ENCODE data around the gene BRAT1. TPM values are rescaled to one million over a fixed set of nuclear protein-coding genes. Genes with fewer than 3 reads are reported as not detected.

Gene BRAT1
- total RNA-seq, 1 donor from 2014 or later, result 24.5 TPM

DNA sequence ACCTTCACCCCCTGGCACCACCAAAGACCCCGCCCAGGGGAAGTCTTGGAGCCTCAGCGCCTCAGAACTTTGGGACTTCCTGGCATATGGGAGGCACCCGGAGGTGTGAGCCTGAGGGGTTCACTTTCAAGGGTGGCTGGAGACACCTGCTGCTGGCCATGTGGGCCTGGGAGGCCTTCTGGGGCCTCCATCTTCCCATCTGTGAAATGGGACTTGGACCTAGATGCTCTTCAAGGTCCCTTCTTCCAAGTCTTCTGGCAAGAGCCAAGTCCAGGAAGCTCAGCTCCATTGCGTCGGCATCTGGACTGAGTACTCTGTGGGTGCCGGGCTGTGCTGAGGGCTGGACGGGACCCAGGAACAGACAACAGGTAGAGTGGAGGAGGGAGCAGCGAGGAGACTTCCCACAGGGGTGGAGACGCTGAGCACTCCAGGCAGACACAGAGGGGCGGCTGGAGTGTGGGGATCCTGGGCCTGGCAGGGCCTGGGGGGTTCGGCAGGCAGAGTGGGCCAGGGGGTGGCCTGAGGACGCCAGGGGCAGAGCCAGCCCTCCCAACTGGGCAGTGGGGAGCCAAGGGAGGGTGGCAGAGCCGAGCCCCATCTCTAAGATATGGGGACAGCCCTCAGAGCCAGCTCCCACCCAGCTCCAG lies 45.1 kb downstream of the BRAT1 start:
- DNase-seq (ENCODE audit: low read depth), result no peak

DNA sequence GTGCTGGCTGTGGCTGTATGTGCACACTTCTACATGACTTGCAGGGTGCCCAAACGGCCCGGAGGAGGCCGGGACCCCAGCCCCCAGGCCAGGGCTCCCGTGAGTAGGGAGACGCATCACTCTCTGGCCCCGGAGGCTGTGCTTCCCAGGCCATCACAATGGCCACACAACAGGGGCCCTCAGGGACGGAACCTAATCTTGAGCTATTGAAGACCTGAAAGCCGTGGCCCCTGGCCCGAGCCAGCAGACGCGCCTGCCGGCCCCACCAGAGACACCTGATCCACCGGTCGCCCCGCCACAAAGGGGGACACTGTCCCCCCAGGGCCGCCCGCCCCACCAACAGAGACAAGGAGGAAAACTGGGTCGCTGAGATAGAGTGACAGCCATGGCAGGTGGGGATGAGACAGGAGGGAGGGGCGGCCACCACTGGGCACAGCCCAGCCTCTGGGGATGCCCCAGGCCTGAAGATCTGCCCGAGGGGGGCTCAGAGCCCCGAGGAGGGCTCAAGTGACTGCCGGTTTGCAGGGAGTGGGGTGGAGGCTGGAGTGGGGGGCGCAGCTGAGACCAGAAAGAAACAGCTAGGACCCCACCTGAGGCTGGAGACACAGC lies 45.9 kb downstream of the BRAT1 start:
- DNase-seq (ENCODE audit: low read depth), result no peak

DNA sequence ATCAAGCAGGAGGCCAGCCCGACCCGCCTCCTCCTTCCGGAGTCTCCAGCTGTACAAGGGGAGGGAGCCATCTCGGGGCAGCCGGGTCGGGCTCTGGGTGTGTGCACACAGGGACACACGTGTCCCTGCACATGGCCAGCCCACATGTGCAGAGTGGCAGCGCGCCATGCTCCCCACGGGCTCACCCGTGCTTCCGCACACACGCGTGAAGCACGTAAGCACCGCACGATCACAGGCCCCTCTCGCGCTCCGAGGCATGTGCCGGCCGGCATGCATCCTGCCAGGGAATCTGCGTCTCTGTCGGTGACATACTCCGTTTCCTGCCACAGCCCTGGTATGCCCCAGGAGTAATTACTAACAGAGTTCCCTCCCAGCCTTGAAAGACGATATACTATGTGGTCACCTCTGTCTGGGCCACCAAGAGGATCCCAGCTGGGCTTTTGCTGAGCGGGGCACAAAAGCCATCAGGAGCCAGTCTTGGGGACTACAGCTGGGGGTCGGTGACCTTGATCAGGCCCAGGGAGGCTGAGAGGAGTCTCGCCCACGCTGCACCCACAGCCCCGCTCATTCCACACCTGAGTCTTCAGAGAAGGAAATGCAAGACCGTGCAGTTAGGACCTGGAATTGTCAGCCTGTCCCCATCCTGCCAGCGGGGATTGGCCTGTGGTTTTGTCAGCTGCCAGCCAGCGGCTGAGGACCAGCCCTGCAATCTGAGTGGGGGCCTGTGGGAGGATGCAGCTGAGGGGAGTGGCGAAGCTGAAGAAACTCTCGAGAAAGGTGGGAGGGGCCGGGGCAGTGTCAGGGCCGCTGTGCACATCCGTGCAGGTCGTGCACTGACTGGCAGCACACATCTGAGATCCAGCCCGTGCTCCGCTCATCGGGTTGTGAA lies 46.8 kb downstream of the BRAT1 start:
- no peak for DNase-seq (ENCODE audit: low read depth)

DNA sequence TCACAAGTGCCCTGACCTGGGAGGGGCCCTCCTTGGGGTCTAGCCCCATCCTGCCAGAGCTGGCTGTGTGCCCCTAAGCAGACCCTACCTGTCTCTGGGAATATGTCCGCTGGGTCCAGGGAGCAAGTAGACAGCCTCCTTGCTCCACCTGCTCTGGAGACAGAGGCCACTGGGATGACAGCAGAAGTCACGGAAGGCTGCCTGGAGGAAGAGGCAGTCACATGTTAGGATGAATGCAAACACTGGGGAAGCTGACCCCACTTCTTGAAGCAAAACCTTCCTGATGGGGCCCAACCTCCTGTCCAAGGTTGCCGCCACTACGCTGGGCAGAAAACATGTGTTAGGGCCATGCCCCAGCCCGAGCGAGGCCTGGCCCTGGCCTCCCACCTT lies 47.4 kb downstream of the BRAT1 start:
- no peak for DNase-seq (ENCODE audit: low read depth)

DNA sequence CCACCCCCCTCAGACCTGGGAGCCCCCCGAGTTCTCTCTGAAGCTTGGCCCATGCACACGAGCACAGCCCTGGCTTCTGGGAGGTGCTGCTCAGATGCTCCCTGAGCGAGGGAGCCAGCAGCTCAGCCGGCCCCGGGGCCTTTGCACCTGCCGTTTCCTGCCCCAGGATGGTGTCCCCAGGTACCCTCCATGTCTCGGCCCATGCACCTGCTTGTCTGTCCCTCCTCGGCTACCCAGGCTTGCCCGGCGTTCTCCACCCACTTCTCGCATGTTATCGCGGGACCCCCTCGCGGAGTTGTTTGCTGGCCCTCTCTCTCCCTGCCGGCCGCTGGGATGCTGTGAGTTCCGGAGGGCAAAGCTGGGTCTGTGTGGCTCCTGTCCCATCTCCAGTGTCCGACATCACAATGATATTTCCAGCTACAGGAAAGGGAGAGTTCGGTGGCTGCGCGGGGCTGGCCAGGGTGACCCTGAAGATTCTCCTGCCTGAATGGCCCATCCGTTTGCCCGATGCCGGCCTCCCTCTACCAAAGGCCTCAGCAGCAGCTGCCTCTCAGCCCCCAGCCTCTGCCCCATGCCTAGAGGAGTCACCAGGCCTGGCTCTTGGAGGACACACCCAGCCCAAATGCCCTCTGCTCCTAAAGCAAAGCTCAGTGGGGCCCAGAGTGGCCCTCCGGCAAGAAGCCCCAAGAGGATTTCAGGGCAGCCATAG lies 48.0 kb downstream of the BRAT1 start:
- DNase-seq (ENCODE audit: low read depth), result no peak

DNA sequence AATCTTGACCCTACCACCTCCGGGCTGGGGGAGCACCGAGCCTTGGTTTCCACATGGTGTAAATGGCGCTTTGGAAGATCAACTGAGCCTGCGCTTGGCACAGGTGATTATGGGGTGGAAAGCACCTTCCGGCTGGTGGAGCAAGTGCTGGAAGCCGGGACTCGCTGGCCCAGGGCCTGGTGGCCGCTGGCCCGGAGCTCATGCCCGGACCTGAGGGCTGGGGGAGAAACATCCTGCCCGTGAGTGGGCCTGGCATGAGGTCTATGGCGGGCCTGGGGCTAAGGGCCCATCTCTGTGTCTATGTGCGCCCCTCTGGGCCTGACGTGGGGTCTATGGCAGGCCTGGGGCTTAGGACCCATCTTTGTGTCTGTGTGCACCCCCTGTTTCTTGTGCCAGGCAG lies 49.9 kb downstream of the BRAT1 start:
- no peak for DNase-seq (ENCODE audit: low read depth)

DNA sequence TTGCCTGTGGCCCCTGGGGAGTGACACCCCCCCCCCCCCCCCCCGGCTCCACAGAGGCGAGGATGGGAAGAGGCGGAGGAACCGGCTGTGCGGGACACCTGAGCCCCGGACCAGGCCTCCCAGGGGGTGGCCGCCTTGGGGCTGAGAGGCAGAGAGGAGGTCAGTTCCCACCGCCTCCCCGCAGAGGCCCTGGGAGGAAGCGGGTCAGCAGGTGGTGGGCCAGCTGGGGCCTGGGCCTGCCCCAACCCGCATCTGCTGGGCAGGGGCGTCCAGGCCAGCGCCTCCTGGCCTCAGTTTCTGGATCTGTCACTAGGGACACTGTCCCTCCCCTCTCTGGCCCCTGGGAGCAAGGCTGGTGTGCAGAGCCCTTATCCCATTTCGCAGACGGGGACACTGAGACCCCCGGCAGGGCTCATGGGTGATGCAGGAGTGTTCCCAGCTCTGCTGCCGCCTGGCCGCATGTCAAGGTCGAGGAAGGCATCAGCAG lies 50.4 kb downstream of the BRAT1 start:
- no peak for DNase-seq (ENCODE audit: low read depth)

DNA sequence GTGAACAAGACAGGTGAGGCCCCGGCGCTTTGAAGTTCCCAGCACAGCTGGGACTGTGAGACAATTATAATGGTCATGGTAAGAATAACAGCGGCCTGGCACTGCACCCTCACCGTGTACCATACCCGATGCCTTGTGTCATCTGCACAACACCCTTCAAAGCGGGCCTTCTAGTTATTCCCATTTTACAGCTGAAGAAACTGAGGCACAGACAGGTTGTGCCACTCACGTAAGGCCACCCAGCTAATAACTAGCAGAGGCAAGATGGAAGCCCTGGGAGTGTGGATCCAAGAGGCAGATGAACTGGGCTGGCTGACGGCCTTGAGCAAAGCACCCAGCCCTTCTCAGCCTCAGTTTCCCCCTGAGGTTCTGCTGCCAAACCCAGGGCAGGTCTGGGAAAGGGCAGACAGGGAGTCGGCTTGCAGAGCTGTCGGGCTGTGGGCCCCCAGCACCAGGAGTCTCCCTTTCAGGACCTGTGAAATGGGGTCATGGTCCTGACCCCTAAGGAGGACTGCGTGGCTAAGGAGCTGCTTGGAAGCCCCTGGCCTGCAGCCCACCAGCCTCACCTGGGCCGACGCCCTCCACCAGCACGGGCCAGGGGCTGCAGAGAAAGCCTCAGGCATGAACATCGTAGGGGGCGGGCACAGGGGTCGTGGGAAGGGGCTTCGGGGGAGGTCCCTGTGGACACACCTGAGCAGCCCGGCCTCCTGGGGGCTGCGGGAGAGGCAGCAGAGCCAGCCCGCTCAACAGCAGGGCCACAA lies 51.0 kb downstream of the BRAT1 start:
- DNase-seq (ENCODE audit: low read depth), result no peak

DNA sequence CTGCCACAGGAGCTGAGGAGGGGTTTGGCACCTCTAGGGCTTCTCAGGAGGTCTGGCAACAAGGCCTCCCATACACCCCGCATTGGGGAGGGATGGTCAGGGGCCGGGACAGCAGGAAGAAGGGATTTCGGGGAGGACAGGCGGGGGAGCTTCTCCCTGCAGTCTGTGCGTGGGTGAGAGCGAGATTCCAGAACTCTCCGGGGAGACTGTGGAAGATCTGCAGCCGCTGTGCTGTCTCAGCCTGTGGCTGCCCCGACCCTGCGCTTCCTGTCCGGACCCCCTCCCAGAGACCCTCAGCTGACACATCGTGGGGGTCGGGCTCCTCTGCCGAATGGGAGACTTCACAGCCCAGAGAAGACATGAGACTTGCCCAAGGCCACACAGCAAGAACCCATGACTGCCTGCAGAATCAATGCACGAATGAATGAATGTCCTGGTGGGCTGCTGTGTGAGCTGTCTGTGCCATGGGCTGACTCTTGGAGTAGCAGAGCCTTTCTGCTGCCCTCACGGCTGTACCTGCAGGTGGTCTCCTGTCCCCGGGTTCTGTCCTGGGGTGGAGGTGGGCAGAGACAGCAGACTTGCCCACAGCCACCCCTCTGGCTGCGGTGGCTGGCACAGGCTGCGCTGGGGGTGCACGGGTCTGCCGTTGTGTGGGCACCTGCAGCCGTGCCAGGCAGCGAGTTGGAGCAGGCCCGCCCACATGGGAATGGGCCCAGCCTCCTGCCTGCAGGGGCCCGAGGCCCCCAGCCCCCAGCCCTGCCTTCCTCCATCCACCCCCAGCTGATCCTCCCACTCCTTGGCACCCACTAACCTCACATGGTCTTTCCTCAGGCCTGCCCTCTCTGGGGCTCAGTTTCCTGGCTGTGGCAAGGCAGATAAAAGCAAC lies 52.0 kb downstream of the BRAT1 start:
- DNase-seq (ENCODE audit: low read depth), result no peak

DNA sequence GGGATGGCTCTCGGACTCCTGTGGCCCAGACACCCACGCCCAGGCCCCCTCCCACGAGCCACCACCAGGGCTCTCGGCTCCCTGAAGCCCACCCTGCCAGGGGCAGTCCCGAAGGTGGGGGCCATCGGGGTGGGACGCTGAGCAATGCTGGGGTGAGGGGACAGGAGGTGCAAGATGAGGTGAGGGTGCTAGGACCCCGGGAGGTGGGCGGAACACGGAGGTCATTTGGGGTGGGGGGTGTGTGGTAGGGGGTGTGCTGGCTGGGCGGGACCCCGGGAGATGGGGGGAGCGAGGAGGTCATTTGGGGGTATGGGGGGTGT lies 52.7 kb downstream of the BRAT1 start:
- no peak for DNase-seq (ENCODE audit: low read depth)

DNA sequence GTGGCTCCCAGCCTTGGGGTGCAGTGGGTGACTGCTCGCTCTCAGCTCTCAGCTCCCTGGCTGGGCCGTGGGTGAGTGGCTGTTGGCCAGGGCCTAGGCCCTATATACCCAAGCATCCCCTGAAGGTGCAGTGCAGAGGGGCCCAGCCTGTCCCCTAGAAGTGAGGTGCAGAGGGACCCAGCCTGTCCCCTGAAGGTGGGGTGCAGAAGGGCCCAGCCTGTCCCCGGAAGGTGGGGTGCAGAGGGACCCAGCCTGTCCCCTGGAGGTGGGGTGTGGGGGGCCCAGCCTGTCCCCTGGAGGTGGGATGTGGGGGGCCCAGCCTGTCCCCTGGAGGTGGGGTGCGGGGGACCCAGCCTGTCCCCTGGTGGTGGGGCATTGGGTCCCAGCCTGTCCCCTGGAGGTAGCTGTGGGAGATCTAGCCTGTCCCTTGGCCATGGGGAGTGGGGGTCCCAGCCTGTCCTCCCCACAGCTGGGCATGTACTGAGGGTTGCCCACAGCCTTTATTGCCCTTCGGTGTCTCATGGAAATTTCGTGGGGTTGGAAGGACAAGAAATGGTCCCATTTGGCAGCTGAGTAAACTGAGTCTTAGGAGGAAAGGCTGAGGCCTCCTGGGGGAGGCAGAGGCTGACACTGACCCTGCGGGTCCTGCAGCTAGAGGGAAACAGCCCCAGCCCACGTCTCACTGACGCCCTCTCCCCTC lies 53.2 kb downstream of the BRAT1 start:
- DNase-seq (ENCODE audit: low read depth), result no peak

DNA sequence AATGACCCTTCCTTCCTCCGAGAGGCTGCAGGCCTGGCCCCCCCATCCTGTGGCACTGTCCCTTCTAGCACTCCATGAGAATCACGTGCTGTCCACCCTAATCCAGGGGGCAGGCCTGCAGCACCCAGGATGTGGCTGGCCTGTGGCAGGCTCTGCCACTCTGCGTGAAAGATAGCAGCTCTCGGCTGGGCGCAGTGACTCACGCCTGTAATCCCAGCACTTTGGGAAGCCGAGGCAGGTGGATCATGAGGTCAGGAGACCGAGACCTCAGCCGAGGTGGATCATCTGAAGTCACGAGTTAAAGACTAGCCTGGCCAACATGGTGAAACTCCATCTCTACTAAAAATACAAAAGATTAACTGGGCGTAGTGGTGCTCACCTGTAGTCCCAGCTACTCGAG lies 54.6 kb downstream of the BRAT1 start:
- DNase-seq (ENCODE audit: low read depth), result no peak

DNA sequence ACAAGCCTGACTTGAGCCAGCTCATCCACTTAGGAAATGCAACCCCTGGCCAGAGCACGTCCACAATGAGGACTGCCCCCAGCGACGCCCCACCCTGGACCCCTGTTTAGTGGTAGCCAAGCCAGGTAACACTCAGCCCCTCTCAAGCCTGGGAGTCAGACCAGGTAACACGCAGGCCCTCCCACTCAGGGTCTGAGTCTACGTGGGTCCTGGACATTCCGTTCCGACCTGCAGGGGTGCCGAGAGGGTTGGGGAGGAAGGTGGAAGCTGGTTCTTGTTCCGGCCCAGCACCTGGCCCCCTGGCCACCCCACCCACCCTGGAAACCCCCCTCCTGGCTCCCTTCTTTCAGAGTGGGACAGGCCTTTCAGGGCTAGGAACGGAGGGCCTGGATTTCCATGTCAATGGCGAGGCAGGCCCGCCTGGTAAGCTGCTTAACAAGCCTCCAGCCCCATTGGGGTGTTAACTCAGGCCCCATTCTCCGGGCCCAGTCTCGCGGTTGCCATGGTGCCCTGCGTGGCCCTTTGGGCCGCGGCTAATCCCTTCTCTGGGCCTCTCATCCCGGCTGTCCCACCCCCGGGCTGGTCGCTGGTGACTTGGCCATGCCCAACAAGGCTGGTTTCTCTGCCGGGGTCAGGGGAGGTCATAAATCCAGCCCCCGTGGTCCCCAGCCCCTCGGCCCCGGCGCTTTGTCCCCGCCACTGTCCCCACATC lies 55.4 kb downstream of the BRAT1 start:
- DNase-seq (ENCODE audit: low read depth), result no peak

DNA sequence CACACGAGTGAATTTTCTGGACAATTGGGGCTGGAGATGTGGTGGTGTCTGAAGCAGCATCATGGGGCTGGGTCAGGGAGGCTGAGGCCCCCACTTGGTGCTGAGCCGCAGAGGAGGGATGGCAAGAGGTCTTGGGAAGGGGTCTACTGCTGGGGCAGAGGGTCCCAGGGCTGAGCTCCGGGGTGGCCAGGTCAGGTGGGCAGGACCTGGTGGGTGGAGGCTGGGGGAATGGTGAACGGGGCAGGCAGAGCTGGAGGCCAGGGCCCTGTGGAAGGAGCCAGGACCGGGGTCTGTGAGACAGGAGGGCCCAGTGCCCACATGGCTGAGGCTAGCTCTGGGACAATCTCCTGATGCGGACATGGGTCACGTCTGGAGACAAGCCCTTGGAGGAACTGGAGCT lies 56.1 kb downstream of the BRAT1 start:
- no peak for DNase-seq (ENCODE audit: low read depth)

DNA sequence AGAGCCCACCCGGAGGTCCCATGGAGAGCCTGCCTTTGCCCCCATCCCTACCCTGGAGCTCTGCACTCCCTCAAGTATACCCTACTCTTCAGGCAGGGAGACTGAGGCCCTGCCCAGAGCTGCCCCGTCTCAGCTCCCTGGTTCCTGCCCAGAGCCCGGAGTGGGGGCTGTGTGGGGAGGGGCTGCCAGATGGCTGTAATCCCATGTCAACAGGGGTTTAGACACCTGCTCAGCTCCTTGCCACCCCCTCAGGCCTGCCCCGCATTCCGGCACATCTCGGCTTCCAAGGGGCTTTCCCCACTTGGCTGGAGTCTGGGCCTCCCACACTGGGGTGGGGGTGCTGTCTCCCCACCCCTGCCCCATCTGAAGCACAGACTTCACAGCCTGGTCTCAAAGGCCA lies 56.6 kb downstream of the BRAT1 start:
- DNase-seq (ENCODE audit: low read depth), result no peak

DNA sequence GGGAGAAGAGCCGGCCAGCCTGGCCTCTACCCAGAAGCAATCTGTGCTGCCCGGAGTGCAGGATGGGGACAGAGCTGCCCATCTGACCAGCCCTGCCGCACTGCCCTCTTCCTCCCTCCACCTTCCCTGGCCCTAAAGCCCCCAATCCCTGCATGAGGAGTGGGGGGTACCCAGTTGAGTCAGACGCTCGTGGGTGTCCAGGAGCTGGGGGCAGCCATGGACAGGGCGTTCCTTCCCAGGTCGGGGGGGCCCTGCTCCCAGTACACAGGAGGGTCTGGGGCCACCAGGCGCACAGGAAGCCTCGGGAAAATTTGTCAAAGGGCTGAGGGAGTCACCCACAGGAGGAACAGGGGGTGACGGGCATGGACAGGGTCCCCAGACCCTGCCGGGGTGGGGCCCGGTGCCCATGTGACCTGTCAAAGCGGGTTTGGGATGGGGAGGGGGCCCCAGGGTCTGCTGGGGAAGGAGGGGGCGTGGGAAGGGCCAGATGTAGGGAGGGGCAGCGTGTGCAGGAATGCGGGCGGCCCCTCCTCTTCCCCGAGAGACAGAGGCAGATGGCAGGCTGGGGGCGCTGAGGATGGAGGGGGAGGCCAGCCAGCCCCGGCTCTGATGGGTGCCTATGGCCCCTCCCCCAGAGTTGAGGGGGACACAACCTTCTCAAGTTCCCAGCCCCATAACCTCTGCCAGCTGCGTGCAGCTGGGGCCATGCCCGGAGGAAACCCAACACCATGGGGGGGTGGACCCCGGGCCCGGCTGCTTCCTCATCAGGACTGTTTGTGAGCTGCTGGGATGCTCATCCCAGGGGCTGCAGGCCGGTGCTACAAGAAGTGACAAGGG lies 57.6 kb downstream of the BRAT1 start:
- DNase-seq (ENCODE audit: low read depth), result no peak

DNA sequence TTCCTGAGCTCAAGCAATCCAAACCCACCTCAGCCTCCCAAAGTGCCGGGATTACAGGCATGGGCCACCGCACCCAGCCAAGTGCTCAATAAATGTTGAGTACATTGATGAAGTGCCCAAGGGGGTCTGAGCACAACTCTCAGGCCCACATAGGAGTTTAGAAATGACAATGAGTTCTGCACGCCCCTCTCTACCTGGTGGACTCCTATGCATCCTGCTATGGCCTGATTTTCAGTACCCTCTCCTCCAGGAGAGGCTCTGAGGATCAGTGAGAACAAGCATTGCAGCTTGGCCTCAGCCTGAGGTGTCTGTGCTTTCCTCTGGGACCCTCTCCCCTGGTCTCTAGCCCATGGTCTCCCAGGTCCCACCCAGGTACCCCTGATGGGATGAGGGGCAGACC lies 58.3 kb downstream of the BRAT1 start:
- DNase-seq (ENCODE audit: low read depth), result no peak

DNA sequence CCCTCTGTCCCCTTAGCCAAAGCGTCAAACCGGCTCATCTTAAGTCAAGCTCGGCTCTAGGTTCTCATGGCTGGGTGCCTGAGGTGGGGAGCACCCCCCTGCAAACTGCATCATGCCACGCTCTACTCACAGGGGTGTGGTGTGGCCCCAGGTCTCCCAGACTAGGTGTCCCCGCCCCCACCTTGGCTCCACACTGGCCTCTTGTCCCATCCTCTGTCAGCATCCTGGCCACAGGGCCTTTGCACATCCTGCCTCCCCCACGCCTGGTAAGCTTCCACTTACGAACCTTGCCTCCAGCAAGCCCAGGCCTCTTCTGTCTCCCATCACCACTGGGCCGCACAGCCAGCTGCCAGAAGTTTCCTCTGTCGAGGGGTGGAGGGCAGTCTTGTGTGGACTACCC lies 58.9 kb downstream of the BRAT1 start:
- DNase-seq (ENCODE audit: low read depth), result no peak
